NCI-H2029 (cell line): ENCODE measurements around the gene HELQ.
A peak's percentile ranks its signal among the peaks of the same experiment; 100 is the strongest.
"Not testable (repeated sequence)": the region's sequence is repeated elsewhere in the genome, so short reads cannot be mapped to it uniquely, and the experiment has no call there.

Experiments
- DNase-seq: peaks from one replicate; lab custom pipeline; 2025; lab: John Stamatoyannopoulos, UW

HELQ gene, protein sequence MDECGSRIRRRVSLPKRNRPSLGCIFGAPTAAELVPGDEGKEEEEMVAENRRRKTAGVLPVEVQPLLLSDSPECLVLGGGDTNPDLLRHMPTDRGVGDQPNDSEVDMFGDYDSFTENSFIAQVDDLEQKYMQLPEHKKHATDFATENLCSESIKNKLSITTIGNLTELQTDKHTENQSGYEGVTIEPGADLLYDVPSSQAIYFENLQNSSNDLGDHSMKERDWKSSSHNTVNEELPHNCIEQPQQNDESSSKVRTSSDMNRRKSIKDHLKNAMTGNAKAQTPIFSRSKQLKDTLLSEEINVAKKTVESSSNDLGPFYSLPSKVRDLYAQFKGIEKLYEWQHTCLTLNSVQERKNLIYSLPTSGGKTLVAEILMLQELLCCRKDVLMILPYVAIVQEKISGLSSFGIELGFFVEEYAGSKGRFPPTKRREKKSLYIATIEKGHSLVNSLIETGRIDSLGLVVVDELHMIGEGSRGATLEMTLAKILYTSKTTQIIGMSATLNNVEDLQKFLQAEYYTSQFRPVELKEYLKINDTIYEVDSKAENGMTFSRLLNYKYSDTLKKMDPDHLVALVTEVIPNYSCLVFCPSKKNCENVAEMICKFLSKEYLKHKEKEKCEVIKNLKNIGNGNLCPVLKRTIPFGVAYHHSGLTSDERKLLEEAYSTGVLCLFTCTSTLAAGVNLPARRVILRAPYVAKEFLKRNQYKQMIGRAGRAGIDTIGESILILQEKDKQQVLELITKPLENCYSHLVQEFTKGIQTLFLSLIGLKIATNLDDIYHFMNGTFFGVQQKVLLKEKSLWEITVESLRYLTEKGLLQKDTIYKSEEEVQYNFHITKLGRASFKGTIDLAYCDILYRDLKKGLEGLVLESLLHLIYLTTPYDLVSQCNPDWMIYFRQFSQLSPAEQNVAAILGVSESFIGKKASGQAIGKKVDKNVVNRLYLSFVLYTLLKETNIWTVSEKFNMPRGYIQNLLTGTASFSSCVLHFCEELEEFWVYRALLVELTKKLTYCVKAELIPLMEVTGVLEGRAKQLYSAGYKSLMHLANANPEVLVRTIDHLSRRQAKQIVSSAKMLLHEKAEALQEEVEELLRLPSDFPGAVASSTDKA

DNA sequence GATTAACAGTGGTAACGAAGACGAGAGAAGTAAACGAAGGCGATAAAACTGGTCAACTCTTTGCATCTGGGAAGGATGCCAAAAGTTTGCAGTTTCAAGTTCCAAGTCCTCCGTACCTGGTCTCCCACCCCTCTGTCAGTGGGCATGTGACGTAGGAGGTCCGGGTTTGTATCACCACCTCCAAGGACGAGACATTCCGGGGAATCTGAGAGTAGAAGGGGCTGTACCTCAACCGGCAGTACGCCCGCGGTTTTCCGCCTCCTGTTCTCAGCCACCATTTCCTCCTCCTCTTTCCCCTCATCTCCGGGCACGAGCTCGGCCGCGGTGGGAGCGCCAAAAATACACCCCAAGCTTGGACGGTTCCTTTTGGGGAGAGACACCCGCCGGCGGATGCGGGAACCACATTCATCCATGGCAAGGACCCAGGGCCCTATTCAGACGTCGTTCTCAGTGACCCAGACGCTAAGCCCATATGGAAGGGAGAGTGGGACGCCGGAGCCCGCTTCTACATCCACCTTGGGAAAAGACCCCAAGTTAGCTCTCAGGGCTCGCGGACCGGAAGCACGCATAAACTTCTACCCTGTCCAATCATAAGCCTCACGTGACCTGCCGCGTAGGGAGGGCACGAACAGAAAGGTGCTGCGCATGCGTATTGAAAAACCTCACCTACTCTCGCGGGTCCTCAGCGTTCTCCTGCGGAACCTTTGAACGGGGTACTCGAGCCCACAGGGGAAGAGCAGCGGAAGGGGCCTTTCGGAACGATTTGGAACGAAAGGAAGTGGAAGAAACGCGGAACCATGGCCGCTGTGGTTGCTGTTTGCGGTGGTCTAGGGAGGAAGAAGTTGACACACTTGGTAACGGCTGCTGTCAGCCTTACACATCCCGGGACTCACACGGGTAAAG lies at the start of gene HELQ, which contains the start of gene MRPS18C:
TSS of gene HELQ (minus strand) at position 543 of the 903 bp plus-strand sequence. CDS start at position 413, 130 bp downstream.
TSS of gene MRPS18C (plus strand) at position 778 of the 903 bp plus-strand sequence. CDS start at position 798, 20 bp downstream.
- DNase-seq = peak; percentile 98

DNA sequence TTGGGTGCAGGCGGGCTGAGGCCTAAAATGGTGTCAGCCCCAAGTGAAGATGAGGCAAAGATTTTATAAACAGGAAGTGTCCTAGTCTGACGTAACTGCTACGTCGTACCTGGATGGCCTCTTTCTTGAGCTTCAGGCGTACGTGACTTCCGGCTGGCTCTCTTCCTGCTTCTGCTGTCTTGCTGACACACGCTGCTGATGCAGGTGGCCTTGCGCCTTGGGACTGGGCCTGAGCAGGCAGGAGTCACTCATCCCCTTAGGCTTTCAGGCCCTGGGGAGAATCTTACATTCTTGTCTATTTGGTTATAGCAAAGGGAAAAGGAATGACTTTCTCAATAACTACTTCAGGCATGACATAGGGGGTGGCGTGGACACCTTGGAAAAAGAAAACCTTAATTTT lies 49.4 kb upstream of the HELQ start:
- DNase-seq = no peak

DNA sequence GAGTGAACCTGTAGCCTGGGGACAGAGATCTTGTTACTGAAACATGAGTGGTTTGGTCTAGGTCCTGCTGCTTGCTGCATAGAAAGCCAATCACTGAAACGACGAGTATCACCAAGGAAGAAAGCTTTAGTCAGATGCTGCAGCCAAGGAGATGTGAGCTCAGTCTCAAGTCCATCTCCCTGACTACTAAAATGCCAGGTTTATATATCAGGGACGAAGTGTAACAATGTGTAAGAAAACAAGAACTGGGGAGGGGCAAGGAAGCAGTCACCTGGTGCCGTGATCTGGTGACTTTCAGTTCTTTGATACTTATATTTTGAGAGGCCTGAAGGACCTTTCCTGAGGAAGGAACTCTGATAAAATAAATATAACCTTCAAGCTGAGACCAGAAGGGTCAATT lies 48.9 kb upstream of the HELQ start:
- no peak for DNase-seq

DNA sequence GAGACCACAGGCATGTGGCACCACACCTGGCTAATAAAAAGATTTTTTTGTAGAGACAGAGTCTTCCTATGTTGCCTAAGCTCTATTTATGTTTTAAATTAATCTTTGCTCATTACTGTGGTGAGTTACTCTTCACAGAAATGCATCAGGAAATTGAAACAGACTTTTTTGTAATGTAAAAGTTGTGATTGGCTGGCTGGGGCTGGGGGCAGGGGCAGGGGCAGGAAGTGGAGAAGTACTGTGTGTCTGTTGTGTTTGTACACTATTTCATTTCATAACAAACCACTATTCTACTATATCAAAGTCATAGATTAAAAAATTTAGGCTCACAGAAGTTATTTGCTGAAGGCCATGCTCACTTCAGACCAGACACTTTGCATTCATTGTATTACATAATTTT lies 48.4 kb upstream of the HELQ start:
- no peak for DNase-seq

DNA sequence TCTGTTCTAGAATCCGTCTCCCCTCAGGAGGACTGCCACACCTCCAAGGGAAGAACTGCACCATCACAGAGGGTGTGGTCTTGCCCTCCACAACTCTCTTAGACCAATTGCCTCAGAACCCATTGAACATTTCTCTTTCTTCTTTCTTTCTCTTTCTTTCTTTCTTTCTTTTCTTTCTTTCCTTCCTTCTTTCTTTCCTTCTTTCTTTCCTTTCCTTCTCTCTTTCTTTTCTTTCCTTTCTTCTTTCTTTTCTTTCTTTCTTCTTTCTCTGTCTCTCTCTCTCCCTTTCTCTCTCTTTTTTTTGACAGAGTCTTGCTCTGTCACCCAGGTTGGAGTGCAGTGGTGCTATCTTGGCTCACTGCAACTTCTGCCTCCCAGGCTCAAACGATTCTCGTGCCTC lies 46.0 kb upstream of the HELQ start:
- not testable (repeated sequence) for DNase-seq

DNA sequence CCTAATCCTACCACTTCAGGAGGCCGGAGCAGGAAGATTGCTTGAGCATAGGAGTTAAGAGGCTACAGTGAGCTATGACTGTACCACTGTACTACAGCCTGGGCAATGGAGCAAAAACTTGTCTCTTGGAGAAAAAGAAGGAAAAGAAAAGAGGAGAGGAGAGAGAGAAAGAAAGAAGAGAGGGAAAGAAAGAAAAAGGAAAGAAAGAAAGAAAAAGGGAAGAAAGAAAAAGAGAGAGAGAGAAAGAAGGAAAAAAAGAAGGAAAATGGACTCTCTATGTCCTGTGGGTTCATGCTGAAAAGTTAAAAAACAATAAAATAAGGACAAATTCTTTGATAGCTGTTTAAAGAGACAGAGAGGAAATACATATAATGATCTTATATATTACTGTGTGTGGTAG lies 42.6 kb upstream of the HELQ start:
- DNase-seq = no peak

DNA sequence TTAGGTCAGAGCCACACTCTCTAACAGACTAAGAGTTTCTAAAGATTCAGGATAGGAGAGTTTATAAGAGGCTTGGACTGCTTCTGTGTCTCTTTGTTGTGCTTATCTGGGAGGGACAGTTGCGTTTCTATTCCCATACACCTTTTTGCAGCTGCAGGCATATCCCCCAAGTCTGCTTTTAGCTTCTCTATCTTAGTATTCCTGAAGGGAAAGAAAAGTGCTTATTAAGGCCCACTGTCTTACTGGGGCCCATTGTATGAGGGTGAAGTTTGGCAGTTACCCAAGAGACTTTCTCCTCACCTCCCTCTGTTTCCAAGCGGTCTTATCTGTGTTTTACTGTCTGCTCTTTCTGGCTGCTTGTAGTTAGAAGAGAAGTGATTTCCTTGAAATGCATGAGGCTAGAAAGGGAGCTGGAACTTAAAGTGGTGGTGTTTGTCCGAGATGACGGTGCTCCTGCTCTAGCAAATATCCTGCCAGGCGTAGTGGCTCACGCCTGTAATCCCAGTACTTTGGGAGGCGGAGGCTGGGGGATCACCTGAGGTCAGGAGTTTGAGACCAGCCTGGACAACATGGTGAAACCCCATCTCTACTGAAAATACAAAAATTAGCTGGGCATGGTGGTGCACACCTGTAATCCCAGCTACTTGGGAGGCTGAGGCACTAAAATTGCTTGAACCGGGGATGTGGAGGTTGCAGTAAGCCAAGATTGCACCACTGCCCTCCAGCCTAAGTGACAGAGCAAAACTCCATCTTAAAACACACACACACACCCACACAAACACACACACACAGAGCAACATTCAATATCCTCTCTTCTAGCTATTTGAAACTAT lies 40.7 kb upstream of the HELQ start:
- not testable (repeated sequence) for DNase-seq

DNA sequence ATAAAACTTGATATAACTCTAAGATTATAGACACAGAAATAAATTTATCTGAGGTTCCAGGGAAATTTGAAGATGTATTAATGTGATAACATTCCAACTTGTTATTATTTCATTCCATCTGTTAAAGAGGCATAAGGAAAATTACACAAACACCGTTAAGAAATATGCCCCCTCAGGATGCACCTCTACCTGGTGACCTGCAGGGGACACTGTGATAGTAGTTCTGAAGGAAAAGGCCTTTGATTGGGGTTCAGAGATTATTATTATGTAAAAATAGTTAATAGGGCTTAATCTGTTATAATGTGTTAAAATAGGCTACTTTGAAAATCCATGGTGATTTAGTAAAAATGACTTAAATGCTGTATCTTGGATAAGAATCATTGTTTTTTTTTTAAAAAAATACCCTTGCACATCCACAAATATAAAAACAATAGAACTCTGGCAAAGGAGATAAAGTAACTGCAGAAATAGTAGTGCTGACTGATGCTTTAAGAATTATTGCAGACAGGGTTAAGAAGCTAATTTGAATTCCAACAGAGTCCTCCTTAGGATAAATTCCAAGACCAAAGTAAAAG lies 35.3 kb upstream of the HELQ start:
- no peak for DNase-seq

DNA sequence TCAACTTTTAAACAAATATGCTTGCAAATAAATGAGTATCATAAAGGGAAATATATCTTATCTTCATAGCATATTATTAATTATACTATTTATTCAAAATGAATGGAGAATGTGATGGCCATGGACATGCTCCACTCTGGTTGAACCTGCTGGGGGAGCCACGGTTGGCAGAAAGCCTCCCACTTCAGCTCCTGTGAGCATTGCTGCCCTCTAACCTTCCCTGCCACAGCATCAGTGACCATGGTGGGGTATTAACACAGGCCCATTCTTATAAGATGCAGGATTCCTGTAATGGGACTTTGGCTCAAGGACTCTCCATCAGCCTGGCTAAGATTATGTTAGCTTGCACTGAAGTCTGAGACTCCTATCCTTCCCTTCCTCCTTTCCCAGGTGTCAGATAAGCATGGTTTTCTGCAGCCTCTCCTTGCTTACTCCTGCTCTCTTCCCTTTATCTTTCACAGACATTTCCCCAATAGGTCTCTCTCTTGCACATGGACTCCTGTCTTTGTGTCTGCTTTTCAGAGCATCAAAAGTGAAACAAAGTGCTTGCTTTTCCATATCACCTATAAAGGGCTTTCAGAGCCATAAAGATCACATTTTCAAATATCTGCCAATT lies 34.2 kb upstream of the HELQ start:
- DNase-seq = no peak

DNA sequence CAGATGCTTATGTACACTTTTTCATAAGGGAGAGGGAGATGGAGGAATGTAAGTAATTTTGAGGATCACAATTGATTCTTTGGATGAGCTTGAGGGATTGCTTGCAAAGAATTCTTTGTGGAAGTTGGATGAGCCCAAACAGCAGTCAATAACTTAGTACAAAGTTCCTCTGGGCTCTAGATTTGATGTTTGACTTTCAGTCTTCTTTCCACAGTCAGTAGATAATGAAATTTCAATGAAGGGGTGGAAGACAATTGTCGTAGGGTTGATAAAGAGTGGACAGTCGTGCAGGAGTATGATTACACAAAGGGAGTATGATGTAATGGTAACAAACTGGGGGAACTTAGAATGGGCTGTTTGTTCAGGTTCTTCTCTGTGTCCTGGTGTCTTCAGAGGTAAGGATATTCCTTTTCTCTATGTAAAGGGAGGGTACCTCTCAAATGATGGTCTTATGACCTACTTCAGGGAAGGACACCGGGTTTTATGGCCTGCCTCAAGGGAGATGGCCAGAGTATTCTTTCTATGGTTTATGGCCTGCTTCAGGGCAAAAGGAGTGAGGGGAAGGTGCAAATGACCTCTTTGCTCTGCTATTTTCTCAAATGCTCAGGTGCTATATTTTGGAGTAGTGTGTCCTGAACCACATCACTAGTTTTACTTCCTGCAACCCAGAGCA lies 31.0 kb upstream of the HELQ start:
- no peak for DNase-seq

DNA sequence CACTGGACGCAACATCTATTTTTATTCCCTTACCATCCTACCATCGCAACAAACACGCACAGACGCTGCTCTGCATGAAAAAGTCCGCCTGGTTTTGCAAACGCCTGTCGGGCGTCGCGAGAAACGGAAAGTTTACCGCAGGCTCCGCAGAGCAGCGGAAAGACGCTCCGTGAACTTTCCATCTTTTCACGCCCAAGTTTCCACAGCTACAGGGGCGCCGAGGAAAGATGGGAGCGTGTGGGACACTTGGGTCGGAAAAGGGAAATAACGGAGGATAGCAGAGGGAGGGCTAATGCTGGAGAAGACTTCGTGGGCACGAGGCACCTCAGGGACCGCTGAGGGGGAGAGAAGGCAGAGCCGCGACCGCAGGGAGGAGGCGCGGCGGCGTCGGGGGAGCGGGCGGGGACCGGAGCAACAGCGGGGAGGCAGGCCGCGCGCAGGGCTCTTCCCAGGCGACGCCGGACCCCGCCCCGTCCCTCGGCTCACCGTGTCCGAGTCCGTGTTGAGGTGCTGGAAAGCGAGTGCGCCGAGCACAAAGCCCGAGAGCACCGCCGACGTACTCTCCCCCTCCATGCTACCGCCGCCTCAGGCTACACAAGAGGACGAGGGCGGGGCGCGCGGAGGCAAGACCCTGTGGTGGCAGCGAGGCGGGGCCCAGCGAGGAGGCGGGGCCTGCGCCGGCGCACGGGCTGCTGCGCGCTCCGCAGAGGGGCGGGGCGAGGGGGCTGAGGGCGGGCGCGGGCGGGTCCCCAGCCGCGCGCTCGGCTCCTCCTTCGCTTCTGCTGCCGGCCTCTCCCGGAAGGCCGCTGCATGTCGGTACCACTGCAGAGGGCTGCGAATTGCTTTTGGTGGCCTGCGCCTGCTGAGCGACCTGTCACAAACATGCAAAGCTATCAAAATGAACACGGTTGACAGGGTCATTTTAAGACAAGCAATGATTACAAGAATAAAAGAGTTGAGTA lies 29.2 kb upstream of the HELQ start, which contains the start of gene ABRAXAS1:
TSS of gene ABRAXAS1 (minus strand) at position 601 of the 962 bp plus-strand sequence. CDS start at position 573, 28 bp downstream.
- peak; percentile 87 for DNase-seq

DNA sequence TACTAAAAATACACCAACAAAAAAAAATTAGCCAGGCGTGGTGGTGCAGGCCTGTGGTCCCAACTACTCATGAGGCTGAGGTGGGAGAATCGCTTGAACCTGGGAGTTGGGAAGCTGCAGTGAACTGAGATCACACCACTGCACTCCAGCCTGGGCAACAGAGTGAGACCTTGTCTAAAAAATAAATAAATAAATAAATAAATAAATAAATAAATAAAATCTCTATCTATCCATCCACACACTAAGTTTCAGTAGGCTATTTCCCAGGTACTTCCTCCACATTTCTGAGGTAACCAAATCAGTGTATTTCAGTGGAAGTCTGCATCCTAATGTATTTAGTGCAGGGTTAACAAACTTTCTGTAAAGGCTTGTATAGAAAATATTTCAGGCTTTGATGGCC lies 18.3 kb upstream of the HELQ start:
- DNase-seq = no peak

DNA sequence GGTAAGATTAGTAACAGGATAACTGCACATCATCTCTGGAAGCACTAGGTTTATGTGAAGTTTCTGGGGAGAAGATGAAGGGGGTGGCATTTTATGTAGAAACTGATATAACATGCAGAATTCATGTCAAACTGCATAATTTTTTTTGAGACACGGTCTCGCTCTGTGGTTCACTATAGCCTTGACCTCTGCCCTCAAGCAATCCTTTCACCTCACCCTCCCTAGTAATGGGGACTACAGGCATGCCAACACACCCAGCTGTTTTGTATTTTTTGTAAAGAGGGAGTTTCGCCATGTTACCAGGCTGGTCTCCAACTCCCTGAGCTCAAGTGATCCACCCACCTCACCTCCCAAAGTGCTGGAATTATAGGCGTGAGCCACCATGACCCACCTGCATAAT lies 17.8 kb upstream of the HELQ start:
- no peak for DNase-seq

DNA sequence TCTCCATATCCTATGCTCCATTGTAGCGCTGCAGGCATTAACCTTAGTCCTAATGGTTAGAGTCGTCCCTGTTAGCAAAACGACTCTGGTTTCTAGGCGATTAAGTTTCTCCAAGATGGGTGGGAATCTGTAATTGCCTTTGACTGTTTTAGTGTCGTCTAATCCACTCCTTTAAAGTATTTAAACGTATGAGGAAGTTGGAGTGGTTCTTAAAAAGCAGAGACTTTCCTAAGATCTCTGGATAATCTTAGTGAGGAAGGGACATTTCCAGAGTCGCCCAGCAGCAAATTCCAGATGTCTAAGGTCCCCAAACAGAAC lies 520 bp upstream of the HELQ start:
- no peak for DNase-seq

DNA sequence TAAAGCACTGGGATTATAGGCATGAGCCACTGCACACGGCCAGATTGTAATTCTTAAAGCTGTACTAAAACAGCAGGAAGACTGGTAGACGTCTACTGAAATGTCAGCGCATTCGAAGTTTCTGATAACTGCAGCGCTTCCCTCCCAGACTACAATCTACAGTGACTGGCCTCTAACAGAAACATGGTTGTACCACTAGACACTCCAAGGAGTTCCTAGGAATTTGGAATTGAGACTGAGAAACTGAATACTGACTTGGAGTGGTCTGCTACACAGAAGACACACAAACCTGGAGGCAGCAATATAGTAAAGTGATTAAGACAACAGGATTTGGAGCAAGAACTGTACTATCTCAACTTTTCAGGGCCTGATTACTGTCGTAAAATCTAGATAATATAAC lies 937 bp downstream of the HELQ start:
- DNase-seq = no peak

DNA sequence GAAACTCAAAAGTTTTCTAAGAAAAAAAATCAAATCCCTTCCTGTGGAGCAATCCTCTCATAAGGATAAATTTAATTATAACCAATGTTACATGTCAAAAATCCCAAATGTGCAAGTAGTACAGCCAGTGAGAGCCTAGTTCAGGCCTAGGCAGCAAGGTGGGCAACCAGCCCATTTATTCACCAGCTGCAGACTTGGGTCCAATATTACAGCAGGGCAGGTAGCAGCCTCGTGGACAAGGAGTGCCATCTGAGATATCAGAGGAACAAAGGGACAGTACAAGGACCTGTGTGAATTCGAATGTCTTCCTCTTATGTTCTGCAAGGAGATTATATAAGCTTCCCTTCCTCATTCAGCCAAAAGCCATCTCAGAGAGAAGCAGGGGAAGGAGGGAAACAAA lies 6.6 kb downstream of the HELQ start:
- DNase-seq = no peak

DNA sequence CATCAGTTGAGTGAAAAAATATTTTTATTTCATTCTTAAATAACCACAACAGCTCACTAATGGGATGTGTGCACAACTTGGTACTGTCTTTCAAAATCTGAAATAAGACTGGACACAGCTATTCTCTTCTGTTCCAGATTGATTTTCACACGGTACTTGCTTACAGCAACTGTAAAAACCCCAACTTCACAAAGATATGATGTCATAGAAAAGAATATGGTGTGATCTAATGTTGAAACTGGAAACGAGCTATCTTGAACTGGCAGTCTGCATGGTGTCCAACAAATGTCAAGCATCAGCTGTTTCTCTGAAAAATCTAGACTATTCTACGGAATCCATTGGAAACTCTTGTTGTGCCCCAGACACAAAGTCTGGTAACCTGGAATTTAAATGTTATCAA lies 14.7 kb downstream of the HELQ start:
- DNase-seq = no peak
